ENCODE measurements around the gene FAM120AOS.

The FAM120AOS gene

DNA sequence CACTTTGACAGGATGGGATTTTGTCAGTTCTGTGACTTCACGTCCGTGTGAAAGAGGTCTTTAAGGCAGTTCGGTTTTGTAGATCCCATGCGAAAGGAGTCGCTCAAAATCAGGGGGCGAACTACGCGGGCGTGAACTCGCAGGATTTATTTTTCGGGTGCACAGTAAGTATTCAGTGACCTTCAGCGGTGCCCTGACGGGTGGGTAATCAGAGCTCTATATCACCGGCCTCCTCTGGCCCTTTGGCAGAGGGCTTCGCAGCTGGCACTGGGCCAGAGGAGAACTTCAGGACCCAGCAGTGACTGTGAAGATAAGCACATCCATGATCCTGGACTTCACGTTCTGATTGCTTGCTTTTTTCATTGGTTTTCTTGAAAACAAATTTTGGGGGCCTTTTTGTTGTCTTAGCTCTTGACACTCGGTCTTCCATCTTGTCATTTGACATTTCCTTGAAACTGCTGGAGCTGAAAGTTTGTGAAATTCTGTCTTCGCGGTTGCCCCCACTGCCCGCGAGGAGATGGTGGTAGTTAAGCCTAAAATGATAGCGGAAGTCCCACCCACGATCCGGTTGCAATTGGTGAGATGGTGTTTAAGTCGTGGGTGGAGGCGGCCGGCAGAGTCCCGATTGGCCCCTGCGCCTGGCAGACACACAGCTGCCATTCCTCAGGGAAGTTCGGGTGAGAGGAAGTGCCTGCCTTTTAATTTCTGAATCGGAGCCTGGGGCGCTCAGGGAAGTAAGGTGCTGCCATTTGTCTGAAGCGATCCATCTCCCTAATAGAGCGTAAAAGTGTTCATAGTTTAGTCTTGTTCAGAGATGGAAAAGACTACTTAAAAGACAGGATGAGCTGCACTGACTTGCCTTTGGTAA is at the start of gene FAM120AOS:
TSS of gene FAM120AOS (minus strand) at position 535 of the 868 bp plus-strand sequence. CDS start 872 bp downstream, outside the sequence.
- peak; percentile 97 for DNase-seq

DNA sequence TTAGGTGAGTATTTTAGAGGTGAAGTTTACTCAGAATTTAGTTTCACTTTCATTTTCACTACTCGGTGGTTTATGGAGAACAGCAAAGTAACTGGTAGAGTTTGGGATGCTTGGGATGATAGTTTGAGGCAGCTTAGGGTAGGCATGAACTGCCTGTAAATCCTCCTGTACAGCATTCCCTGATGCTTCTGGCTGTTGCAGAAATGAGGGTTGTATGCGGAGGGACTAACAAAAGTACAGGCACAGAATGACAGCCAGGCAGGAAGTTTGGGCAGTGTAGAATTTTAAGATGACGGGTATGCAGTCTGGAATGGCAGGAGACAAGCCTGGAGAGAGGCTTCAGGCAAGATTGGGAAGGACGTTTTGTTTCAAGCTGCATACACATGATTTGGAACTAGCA is 48.0 kb upstream of the FAM120AOS start:
- DNase-seq = no peak

DNA sequence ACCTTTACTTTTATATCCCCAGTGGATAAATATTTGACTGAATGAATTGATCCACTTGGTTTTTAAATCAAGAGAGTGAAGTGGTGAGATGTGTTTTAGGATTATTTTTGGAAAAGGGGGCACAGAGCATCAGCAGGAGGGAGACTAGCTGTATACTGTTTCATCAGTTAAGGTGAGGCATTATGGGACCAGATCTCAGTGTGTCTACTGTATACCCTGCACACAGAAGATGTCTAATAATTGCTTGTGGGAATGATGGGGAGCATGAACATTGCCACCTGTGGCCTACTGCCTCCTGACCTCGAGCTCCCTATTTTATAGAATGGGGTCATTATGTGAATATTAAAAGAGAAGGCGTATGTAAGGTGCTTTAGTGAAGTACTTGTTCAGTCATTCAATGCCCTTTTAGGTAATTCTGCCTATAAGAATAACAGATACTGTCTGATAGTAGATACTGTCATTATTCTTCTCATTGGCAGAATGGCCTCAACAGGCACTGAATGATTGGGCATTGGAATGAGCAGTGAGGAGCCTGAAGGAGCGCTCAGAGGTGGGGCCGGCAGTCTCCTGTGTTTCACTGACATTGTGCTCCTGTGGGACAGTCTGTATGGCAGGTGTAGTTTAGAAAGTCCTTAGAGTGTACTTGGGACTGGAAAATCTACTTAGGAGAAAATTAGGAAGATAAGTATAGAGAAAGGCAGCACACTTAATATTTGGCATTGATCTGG is 47.4 kb upstream of the FAM120AOS start:
- DNase-seq = no peak

DNA sequence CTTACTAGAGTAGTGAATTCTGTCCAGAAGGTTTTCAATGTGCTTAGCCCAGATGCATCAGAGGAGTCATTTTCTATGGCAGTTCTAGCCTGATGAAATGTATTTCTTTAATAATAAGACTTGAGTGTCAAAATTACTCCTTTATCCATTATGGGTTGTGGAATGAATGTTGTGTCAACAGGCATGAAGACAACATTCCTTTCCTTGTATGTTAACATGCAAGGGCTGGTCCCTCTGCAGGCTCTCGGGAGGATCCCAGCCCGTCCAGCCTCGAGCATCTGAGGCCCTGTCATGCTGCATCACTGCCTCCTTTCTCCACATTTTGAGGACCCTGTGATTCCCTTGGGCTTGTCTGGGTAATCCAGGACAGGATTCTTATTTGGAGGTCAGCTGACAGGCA is 42.9 kb upstream of the FAM120AOS start:
- no peak for DNase-seq

DNA sequence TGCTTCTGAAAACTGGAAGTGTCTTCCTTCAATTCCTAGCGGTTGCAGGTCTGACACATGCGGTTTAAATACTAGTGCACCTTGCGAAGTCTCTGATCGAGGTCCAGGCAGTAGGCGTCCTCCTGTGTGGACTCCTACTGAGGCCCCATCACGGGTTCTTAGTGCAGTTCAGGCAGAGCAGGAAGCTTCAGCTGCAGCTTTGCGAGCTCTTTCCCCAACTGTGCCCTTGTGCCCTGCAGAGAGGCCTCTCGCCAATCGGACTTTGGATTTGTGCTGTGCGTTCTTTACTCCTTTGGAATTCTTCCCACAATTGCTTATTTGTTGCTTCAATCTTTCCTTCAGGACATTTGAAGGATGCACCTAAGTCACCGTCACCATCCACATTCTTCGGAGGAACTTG is 40.6 kb upstream of the FAM120AOS start:
- no peak for DNase-seq

DNA sequence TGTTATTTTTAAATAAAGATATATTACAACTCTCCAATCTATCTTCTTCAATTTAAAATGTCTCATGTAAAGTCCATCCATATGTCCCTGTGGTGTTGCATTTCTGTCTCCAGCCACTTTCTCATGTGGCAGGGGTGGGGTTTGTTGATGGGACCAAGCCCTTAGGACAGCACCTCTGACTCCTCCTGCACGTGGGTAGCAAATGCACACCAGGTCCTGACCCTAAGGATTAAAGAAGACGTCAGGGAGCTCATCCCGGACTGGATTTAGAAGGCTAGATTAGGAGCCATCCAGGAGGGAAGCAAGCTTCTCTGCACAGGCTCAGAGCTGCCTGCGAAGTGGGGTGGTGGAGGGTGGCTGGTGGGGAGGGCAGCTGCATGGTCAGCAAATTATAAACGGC is 38.9 kb upstream of the FAM120AOS start:
- DNase-seq = no peak

DNA sequence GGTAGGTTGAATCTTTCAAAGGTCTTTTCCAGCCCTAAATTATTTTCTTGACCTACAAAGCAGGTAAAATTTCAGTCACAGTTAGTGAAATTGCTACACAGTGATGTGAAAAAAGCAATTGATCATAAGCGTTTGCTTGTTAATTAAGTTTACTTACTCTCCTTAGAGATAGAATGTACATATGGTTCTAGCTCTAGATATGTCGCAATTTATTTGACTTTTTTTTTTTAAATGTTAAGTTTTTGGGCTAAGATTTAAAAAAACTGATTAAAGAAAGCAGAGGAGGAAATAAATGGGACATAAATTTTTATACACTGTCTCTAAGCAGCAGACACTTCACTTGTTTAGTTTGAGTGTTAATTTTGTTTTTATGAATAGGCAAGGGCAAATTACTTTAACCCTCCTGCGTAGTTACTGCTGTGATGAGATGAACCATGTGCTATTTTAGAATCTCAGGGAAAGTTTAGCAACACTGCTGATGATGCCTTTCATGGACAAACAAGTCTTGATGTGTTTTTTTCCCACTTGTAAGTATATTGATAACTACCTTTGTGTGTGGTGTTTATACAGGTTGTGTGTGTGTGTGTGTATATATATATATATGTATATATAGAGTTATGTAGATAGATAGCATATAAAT is 38.3 kb upstream of the FAM120AOS start:
- DNase-seq = no peak

DNA sequence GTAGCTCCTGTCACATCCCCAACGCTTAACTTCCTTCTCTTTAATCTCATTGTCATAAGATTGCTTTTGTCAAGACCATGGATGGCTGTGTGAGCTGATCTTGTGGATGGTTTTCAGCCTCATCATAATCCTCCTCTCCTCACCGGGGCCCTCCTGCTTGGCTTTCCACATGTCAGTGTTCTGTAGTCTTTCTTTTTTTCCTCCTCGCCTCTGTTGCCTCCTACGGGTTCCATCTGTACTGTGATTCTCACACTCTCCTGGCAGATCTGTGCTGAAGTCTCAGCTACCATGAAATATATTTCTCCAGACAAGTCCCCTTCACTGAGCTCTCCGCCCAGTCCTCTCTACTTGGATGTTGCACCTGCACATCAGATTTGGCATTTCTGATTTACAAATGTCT is 34.9 kb upstream of the FAM120AOS start:
- peak; percentile 23 for DNase-seq

DNA sequence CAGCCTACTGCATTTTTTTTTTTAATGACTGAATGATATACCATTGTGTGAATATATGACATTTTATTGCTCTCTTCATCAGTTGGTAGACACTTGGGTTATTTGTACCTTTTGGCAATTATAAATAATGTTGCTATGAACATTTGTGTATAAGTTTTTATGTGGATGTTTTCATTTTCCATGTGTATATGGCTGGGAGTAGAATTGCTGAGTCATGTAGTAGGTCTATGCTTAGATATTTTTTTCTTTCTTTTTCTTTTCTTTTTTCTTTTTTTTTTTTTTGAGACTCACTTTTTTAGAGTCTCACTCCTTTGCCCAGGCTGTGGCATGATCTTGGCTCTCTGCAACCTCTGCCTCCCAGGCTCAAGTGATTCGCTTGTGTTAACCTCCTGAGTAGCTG is 32.9 kb upstream of the FAM120AOS start:
- DNase-seq = no peak

DNA sequence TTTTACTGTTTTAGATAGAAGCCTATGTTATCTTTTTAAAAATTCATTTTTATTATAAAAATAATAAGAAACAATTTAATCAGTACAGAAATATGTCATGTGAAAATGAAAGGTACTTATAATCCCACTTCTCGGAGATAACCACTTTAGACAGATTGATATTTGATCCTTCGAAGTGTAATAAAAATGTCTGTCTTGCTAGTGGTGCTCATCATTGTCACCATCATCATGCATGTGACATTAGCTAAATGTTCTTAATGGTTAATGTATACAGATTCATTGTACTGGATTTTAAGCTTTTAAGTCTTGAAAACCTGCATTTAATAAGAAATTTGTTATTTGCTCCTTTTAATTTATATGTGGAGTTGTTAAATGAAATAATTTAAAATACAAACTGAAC is 30.1 kb upstream of the FAM120AOS start:
- no peak for DNase-seq

DNA sequence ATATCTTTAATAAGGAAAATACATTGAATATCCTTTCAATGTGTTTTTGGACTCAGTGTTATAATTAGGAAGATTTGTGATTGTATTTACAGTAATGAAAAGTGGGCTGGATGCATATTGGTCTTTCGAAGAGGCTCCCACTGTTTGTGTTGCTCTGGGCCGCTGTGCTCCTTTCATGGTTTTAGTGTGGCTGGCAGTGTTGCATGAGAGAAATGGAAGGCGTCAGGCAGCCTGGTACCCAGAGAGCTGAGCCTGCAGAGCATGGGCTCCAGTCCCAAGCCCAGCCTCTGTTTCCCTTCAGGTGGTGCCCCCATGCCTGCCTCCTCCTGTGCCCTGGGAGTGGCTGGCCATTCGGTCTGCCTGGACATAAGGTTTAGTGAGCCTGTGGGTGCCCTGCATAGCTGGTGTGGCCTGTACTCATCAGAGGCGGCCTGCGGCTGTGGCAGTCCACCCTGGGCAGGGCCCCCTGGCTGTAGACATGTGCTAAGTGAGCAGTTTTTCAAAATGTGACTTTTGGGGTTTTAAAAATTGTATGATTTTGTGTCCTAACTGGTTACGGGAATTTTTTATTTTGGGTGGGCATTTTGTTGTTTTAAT is 27.4 kb upstream of the FAM120AOS start:
- DNase-seq = no peak

DNA sequence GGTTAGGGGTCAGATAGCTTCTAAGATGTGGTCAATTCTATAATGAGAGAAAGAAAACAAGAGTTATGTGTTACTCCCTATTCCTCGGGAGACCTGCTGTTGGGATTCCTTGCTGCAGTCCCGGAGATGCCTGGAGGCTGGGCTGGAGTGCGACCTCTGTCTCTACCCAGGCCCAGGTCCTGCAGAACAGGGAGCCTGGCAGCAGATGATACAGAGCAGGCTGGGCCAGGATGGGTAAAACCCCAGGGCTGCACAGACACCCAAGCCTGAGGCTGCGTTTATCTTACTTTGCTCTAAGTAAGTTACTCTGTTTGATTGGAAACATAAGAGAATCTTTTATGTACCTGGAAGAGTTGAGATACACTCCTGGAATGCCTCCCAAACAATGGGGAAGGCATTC is 26.9 kb upstream of the FAM120AOS start:
- no peak for DNase-seq

DNA sequence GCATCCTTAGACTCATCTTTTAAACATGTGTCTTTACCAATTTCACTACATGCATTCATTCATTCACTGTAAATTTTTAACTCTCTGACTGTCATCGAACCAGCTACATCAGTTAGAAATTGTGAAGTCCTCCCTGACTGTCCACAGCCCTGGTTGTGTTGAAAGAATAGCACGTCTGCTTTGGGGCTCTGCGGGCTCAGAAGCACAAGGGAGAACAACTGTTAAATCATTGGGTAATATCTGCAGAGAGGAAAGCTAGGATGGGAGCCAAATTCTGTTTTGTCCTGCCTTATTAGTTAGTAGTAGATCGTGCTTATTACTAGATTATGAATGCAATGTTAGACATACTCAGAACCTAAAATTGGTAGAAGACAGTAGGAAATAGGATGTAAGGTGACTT is 26.3 kb upstream of the FAM120AOS start:
- DNase-seq = no peak

DNA sequence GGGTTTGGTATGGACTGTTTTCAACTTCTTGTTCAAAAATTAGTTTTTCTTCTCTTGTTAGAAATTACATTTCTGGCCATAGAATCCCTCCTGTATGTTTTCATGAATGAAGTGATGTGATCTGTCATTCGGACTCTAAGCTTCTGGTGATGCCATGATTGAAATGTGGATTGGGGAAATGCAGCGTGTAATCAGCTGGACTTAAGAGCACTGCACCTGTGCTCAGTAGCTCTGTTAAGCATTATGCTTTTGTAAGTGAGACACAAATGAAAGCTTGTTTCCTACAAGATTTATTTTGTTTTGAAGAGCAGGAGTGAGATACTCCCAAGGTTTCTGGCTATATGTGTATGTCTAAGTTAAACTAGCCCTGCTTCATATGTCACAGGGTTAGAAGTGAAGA is 24.0 kb upstream of the FAM120AOS start:
- DNase-seq = no peak

DNA sequence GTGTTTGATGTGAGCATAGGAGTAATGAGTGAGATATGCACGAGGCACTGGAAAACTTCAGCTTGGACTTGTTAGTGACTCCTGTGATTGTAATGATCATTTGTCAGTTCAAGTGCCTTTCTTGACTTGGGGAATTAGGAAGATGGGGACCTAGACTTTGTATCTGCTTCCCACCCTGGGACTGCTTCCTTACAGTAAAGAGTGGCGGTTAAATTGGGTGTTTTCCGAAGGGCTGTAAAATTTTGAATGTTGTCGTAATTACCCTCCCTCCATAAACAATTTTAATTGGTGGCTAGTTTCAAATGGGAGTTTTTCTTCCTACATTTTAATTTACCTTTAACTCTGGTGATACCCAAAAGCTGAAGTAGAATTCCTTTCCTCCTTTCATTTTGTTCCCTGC is 23.5 kb upstream of the FAM120AOS start:
- DNase-seq = no peak

DNA sequence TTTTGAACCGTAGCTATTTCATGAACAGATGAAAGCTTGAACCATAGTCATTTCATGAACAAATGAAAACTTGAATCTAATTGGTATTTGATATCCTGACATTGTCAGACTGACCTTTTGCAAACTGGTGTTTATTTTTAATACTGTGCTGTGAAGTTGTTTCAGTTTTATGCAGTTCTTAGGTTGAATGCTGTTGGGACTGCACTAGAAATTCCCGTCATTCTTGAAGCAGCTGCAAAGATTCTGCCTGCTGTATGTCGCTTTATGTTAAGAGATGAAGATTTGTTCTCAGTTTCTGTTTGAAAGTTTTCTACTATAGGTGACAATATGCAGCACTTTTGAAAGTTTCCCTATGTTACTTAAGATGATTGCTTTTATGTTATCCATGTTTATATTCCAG is 22.5 kb upstream of the FAM120AOS start:
- DNase-seq = no peak

DNA sequence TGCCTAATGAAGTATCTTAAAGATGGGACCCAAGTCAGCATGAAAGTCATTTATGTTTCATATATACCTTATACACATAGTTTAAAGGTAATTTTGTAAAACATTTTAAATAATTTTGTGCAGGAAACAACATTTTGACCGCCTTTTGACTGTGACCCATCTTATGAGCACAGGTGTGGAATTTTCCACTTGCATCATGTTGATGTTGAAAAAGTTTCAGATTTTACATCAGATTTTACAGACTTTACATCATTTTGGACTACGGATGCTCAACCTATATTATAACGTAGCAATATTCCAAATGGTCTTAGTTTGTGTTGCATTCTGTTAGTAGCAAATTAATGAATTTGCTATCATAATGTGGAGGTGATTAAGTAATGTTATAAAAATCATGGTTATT is 21.7 kb upstream of the FAM120AOS start:
- no peak for DNase-seq

DNA sequence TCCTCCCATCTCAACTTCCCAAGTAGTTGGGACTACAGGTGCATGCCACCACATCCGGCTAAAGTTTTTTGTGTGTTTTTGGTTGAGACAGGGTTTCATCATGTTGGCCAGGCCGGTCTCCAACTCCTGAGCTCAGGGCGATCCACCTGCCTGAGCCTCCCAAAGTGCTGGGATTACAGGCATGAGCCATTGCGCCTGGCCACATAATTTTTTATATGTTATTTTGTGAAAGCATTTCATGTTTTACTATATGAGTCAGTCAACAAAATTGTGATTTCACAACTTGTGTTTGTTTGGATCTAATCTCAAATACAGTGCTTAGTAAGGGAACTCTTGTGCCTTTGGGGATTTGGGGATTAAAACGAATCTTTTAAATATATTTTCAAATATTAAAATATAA is 20.0 kb upstream of the FAM120AOS start:
- DNase-seq = no peak

DNA sequence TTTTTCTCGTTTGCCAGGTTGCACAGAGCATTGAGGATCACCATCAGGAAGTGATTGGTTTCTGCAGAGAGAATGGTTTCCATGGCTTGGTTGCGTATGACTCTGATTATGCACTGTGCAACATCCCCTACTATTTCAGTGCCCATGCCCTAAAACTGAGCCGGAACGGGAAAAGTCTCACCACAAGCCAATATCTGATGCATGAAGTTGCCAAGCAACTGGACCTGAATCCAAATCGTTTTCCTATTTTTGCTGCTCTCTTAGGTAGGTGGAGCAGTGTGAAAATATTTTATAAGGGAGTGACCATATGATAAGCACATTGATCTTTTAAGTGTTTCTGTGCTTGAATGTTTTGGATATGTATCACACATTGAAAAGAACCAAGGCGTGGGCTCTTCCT is 17.7 kb upstream of the FAM120AOS start:
- DNase-seq = peak; percentile 25

DNA sequence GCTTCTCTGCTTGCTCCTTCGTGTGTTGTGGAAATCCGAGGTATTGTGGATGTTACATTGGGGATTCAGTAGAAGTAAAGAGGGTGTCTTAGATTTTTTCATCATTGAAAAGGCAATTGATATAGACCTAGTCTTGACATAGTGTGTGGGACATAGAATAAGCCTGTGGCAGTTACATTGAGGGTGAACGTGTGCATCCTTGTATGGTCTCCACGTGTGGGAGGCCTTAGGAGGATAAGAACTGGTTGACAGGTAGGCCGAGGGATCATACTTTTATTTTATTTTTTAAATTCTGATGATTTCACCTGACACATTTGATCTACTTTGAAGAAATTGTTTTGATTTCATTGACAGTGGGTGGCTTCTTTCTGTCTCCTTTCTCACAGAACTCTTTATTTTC is 17.0 kb upstream of the FAM120AOS start:
- no peak for DNase-seq

DNA sequence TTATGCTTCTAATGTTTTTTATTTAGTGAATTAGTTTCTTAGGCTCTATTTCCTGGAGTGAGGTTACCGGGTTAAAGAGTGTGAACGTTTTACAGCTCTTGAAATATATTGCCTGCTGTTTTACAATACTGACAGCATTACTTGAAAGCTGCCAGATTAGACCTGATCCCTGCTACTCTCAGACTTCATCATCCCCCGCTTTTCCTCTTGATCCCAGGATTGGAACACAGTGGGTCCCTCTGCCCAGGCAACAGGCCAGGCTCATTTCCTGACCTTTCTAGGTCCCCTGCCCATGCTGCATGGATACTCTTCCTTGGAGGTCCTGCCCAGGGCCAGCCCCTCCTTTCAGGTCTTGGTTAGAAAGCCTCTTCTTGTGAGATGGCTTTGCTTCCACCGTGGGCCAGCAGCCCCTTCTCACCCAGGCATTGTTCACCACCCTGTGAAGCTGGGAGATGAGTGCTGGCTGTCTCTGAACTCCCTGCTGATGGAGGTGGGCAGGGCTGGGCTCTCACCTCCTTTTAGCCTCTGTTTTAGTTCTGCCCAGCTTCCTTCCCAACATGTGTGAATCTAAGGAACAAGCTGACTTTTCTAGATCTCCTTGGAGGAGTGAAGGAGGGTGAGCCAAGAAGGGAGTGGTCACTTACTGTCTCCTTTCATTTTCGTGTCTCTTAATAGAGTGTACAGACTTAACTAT is 15.5 kb upstream of the FAM120AOS start:
- no peak for DNase-seq

DNA sequence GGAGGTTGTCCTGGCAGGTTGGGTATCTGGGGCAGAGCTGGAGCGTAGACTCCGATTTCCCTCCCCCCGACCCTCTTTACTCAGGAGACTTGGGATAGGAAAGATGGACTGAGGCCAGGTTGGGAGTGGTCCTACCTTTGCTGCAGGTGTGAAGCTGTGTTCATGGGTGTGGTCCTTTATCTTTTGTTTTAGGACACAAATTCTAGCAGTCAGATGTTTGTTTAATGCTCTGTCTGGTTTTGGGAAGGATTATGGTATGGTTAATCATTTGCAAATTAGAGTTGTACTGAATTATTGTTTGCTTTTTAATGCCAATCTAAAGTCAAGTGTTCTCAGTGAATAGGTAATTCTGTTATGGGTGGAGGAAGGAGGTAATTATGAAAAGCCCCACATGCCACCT is 14.1 kb upstream of the FAM120AOS start:
- DNase-seq = no peak

DNA sequence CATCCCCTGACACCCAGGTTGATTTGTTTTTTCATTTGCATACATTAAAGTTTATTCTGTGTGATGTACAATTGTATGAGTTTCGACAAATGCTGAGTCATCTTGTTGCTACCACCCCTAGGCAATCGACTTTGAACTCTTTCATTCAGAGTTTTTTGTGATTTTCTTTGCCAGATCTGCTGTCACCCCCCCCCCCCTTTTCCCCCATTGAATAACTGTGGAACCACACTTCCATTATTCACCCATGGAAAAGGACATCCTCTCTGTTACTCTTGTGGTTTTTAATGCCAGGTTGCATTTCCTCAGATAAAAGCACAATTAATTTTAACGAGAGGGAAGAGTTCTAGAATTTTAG is 13.7 kb upstream of the FAM120AOS start:
- no peak for DNase-seq
